ENCODE measurements around the gene EP400.

Gene EP400

GRCh38 chr12:131919366-131920156 lies 30.2 kb upstream of the EP400 start:
- H3K4me3 ChIP-seq (ENCODE audit: low read depth, low read length), result no peak overlapping the region
- no peak for DNase-seq (ENCODE audit: low read depth)
- TF ChIP-seq MYC (IDR thresholded peaks at IDR 0.05; ENCODE audit: low read depth, low read length) (no peak), POLR2A (IDR thresholded peaks at IDR 0.05; ENCODE audit: extremely low read depth, insufficient read length) (no peak), CTCF (IDR thresholded peaks at IDR 0.05; ENCODE audit: low read depth, low read length) (no peak)

- no peak overlapping the region for H3K4me3 ChIP-seq (ENCODE audit: low read depth, low read length)
- no peak for DNase-seq (ENCODE audit: low read depth)
- TF ChIP-seq MAX (IDR thresholded peaks at IDR 0.05; ENCODE audit: low read depth, low read length) (no peak), CTCF (IDR thresholded peaks at IDR 0.05; ENCODE audit: low read depth, low read length) (no peak), MYC (IDR thresholded peaks at IDR 0.05; ENCODE audit: low read depth, low read length) (no peak)
These were observed 29.6 kb upstream of the EP400 start for GRCh38 chr12:131920157-131920508.

- DNase-seq (ENCODE audit: low read depth), result no peak
- no peak for TF ChIP-seq MAX (IDR thresholded peaks at IDR 0.05; ENCODE audit: low read depth, low read length)
- TF ChIP-seq POLR2A (IDR thresholded peaks at IDR 0.05; ENCODE audit: extremely low read depth, insufficient read length), result no peak
- TF ChIP-seq CTCF (IDR thresholded peaks at IDR 0.05; ENCODE audit: low read depth, low read length), result no peak
- no peak for TF ChIP-seq MYC (IDR thresholded peaks at IDR 0.05; ENCODE audit: low read depth, low read length)
- H3K4me3 ChIP-seq (ENCODE audit: low read depth, low read length), result no peak overlapping the region
These were observed 28.6 kb upstream of the EP400 start for GRCh38 chr12:131920902-131921840.

GRCh38 chr12:131921866-131922769 lies 27.6 kb upstream of the EP400 start:
- DNase-seq (ENCODE audit: low read depth), result no peak
- TF ChIP-seq MYC (IDR thresholded peaks at IDR 0.05; ENCODE audit: low read depth, low read length), result no peak
- no peak for TF ChIP-seq CTCF (IDR thresholded peaks at IDR 0.05; ENCODE audit: low read depth, low read length)
- no peak for TF ChIP-seq POLR2A (IDR thresholded peaks at IDR 0.05; ENCODE audit: extremely low read depth, insufficient read length)
- TF ChIP-seq MAX (IDR thresholded peaks at IDR 0.05; ENCODE audit: low read depth, low read length), result no peak
- no peak overlapping the region for H3K4me3 ChIP-seq (ENCODE audit: low read depth, low read length)

- no peak for DNase-seq (ENCODE audit: low read depth)
- H3K4me3 ChIP-seq (ENCODE audit: low read depth, low read length), result no peak overlapping the region
These were observed 27.0 kb upstream of the EP400 start for GRCh38 chr12:131922772-131923171.

More at GRCh38 chr12:131922772-131923171, 27.0 kb upstream of the EP400 start:
- TF ChIP-seq CTCF (IDR thresholded peaks at IDR 0.05; ENCODE audit: low read depth, low read length) (no peak), POLR2A (IDR thresholded peaks at IDR 0.05; ENCODE audit: extremely low read depth, insufficient read length) (no peak), MYC (IDR thresholded peaks at IDR 0.05; ENCODE audit: low read depth, low read length) (no peak), MAX (IDR thresholded peaks at IDR 0.05; ENCODE audit: low read depth, low read length) (no peak)

Measured in NB4 (cell line).